K562 (cell line): ENCODE results near the gene RAB40B. TPM values are rescaled to one million over a fixed set of nuclear protein-coding genes. Genes with fewer than 3 reads are reported as not detected.

Source experiments
- ATAC-seq: fragments of 200-7000 bp; cut with Tn5 transposase; 3 replicates; pipeline ENCODE4 v1.9.1; 2020; ENCODE audit warnings: moderate library complexity
- BruUV-seq: library from RNA; stranded (reverse); fragments of 400-500 nt; replicated peaks from 2 replicates; lab custom pipeline; 2021; lab: Mats Ljungman, UMichigan
- CTCF ChIA-PET: fragments of 300-600 bp; formaldehyde crosslinking; extraction: SDS; loops from one replicate; lab custom pipeline; 2021; ENCODE audit warnings: low intra/inter-chr PET ratio; lab: Yijun Ruan, JAX
- POLR2A ChIA-PET: fragments of 300-600, 350-650 bp; sonication (Branson Sonifier 250); formaldehyde crosslinking; extraction: SDS; loops from one replicate; lab custom pipeline; 2021; ENCODE audit warnings: antibody characterized with exemption, inconsistent platforms; lab: Yijun Ruan, JAX
- DNase-seq, 4 experiments: peaks; one replicate each; pipeline versions ENCODE4 v3.0.0 to v3.0.0-alpha.2; 2011 to 2018; ENCODE audit warnings: low spot score in 3 of 4, mixed read lengths in 3 of 4; ENCODE audit errors: extremely low read depth in 1 of 4
- FAIRE-seq: peaks from 2 replicates; lab custom pipeline; 2011; peaks lifted over from hg19 to GRCh38; lab: Jason Lieb, UNC
- H2AFZ ChIP-seq: 2 replicates; pipeline ENCODE4 v1.6.0; 2011; ENCODE audit warnings: low read depth, low read length, control low read depth, inconsistent platforms
- H3K27ac ChIP-seq: fragments of 200-600 bp; 3 replicates; pipeline ENCODE4 v1.8.0; 2011; ENCODE audit warnings: low read depth, mild to moderate bottlenecking, control low read depth, inconsistent platforms, low read length, moderate library complexity, mixed read lengths; ENCODE audit errors: extremely low read depth
- H3K27me3 ChIP-seq, 2 experiments: fragments of 300-600 bp in 1 of 2; 2 replicates in 1 of 2; 3 replicates in 1 of 2; pipeline versions ENCODE4 v1.6.0 to v1.8.0; 2011; ENCODE audit warnings: inconsistent platforms in 2 of 2, low read length in 2 of 2, mild to moderate bottlenecking in 1 of 2, mixed read lengths in 1 of 2, moderate library complexity in 1 of 2; ENCODE audit not compliant: control insufficient read depth in 2 of 2, insufficient read depth in 2 of 2
- H3K36me3 ChIP-seq: fragments of 300-600 bp; 3 replicates; pipeline ENCODE4 v1.8.0; 2011; ENCODE audit warnings: mild to moderate bottlenecking, low read length, inconsistent platforms; ENCODE audit not compliant: control insufficient read depth, insufficient read depth
- H3K4me1 ChIP-seq, 2 experiments: fragments of 200-600 bp in 1 of 2; replicated peaks in 1 of 2; 2 replicates in 1 of 2; 3 replicates in 1 of 2; pipeline versions ENCODE4 v1.5.1 to v1.8.0; 2011; ENCODE audit warnings: inconsistent platforms in 2 of 2, low read length in 2 of 2, mild to moderate bottlenecking in 1 of 2, mixed read lengths in 1 of 2, moderate library complexity in 1 of 2; ENCODE audit not compliant: control insufficient read depth in 2 of 2, insufficient read depth in 2 of 2
- H3K4me2 ChIP-seq: 2 replicates; pipeline ENCODE4 v1.6.1; 2011; ENCODE audit warnings: low read length, control low read depth, inconsistent platforms, mixed read lengths; ENCODE audit not compliant: insufficient read depth
- H3K4me3 ChIP-seq: fragments of 200-600 bp; sonication (generic), shearing (Covaris generic); 2 replicates; pipeline ENCODE4 v1.5.1; 2016; ENCODE audit warnings: control low read depth, inconsistent platforms
- H3K79me2 ChIP-seq: fragments of 200-600 bp; 3 replicates; pipeline ENCODE4 v1.8.0; 2011; ENCODE audit warnings: low read length, inconsistent platforms; ENCODE audit not compliant: control insufficient read depth, insufficient read depth
- H3K9ac ChIP-seq, 2 experiments: 2 replicates each; pipeline versions ENCODE4 v1.6.0 to v1.6.1; 2011; ENCODE audit warnings: low read depth in 2 of 2, low read length in 2 of 2, control low read depth in 1 of 2, inconsistent platforms in 1 of 2, mild to moderate bottlenecking in 1 of 2, mixed read lengths in 1 of 2; ENCODE audit not compliant: insufficient read depth in 1 of 2
- H3K9me1 ChIP-seq: one replicate; pipeline ENCODE4 v1.6.0; 2011; ENCODE audit warnings: inconsistent platforms, mild to moderate bottlenecking, low read length, moderate library complexity; ENCODE audit not compliant: control insufficient read depth, insufficient read depth
- H3K9me3 ChIP-seq: replicated peaks from 2 replicates; pipeline ENCODE4 v1.5.1; 2011; ENCODE audit warnings: low read depth, low read length, inconsistent platforms; ENCODE audit not compliant: control insufficient read depth, insufficient read depth
- H4K20me1 ChIP-seq: replicated peaks from 2 replicates; pipeline ENCODE4 v1.6.1; 2011; ENCODE audit warnings: low read length, inconsistent platforms, mixed read lengths; ENCODE audit not compliant: control insufficient read depth, insufficient read depth
- BACH1 ChIP-seq: fragments of 200-800 bp; sonication (Bioruptor generic); IDR thresholded peaks from 2 replicates; pipeline ENCODE4 v1.6.1; 2016; ENCODE audit warnings: missing genetic modification characterization, missing compliant biosample characterization
- HMG20B ChIP-seq: fragments of 250-450 bp; sonication (Bioruptor Pico); IDR thresholded peaks from 2 replicates; pipeline ENCODE4 v1.5.0; 2021; ENCODE audit warnings: mild to moderate bottlenecking
- NCOA1 ChIP-seq: fragments of 450-650 bp; IDR thresholded peaks from 2 replicates; pipeline ENCODE4 v1.6.1; 2016; ENCODE audit warnings: low read depth
- RNF2 ChIP-seq: sonication (generic); IDR thresholded peaks from 2 replicates; pipeline ENCODE4 v1.6.1; 2016
- TCF15 ChIP-seq: fragments of 250-450 bp; sonication (Bioruptor Pico); IDR thresholded peaks from 2 replicates; pipeline ENCODE4 v1.8.0; 2022; ENCODE audit warnings: moderate library complexity, mild to moderate bottlenecking, inconsistent platforms
- ZFX ChIP-seq: sonication (generic); formaldehyde crosslinking; IDR thresholded peaks from 2 replicates; pipeline ENCODE4 v1.8.0; 2022; ENCODE audit warnings: mild to moderate bottlenecking, missing genetic modification reagents, moderate library complexity
- WGBS: fragments of 100-300 bp; shearing (Covaris generic); methylation state at CpG from one replicate; pipeline ENCODE4 v1.1.6; 2016; ENCODE audit warnings: low coverage, mixed read lengths; ENCODE audit not compliant: insufficient coverage; ENCODE audit errors: missing lambda C conversion rate; 5-methylcytosine and 5-hydroxymethylcytosine counted together
- in situ Hi-C: fragments of 300-500 bp; cut with MboI; formaldehyde crosslinking; loops from 4 replicates; pipeline ENCODE4 v1.15.0; 2018; ENCODE audit warnings: inconsistent platforms, mixed read lengths
- intact Hi-C: fragments of 100-400 bp; cut with micrococcal nuclease; formaldehyde crosslinking; loops from 2 replicates; pipeline ENCODE4 v1.14.2; 2022
- polyA plus RNA-seq, 8 experiments: library from polyadenylated mRNA; depleted of rRNA in 4 of 8; stranded (reverse) in 5 of 8; unstranded in 3 of 8; fragments of >200 nt; fragmentation: Nextera tagmentation in 2 of 8; fragmentation: Illumina TruSeq in 1 of 8; extraction: Ambion mirVana in 2 of 8; extraction: Trizol in 1 of 8; gene quantifications; 2 replicates each; pipeline versions ENCODE4 v1.2.1 to v1.2.3, GENCODE V29; 2011 to 2014; ENCODE audit warnings: inconsistent platforms in 1 of 8, missing spikeins in 1 of 8
- total RNA-seq, 7 experiments: library from RNA; depleted of rRNA in 6 of 7; stranded (reverse); fragments of >200 nt in 6 of 7; fragmentation: Illumina TruSeq in 2 of 7; extraction: Trizol in 2 of 7; gene quantifications; 2 replicates each; pipeline versions ENCODE4 v1.2.1 to v1.2.3, GENCODE V29; 2011 to 2021; ENCODE audit warnings: low replicate concordance in 1 of 7
- TF ChIP-seq, protein P1 (sequence below): fragments of 250-450 bp; sonication (Bioruptor Pico); IDR thresholded peaks from 2 replicates; pipeline ENCODE4 v1.8.0; 2022; ENCODE audit warnings: inconsistent platforms, mild to moderate bottlenecking, moderate library complexity, borderline replicate concordance
- TF ChIP-seq, protein P2 (sequence below): fragments of 450-650 bp; formaldehyde crosslinking; IDR thresholded peaks from 2 replicates; pipeline ENCODE4 v1.4.0; 2020; ENCODE audit warnings: mild to moderate bottlenecking, mixed read lengths
- TF ChIP-seq, protein P3 (sequence below), 2 experiments: fragments of 450-650 bp; IDR thresholded peaks; 2 replicates each; pipeline ENCODE4 v1.6.1; 2016; ENCODE audit warnings: mild to moderate bottlenecking in 2 of 2, borderline replicate concordance in 1 of 2, low read depth in 1 of 2, moderate library complexity in 1 of 2

Gene RAB40B
- total and polyA plus RNA-seq, 9 of the 15 experiments (the other 6 are each of a cell fraction or from before 2014, with no cell fraction given), result 0.13 to 4.6 (median 1.4) TPM

DNA sequence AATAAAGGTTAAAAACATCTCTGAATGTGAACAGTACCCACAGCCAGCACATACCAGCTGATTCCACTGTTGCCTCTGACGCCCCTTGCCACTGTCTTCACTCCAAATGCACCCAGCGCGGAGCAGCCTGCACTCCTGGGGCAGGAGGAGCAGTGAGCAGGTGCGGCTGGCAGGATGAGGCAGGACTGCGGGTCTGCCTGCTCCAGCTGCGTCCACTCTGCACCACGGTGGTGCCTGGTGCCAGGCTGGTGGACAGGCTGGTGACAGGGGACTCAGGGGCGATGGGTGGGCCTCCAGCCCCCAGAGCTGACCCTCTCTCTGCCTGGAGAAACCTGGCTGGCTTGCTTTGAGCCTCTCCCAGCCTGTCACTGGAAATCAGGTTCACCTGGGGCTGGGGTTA is 9.4 kb downstream of the RAB40B start:
- H3K9ac ChIP-seq, result no peak overlapping the region
- H2AFZ ChIP-seq, result no peak overlapping the region
- H3K36me3 ChIP-seq, result no peaks in the 10 kb centered on the region
- WGBS, result 9% methylated on average over 8 of the region's 8 CpGs
- no peak for FAIRE-seq
- no peak overlapping the region for H3K27ac ChIP-seq
- no peak overlapping the region for H3K4me2 ChIP-seq
- no peak for ATAC-seq
- intact Hi-C loops (no loop called here), in situ Hi-C loops (no loop called here)
- no peaks in the 10 kb centered on the region for H3K9me1 ChIP-seq
- H3K27me3 ChIP-seq, result peaks cover 4 to 27% of the 10 kb centered on the region in 2 experiments; a peak in 4 of 5 replicates
- peaks cover 0 to 14% of the 10 kb centered on the region in 2 experiments; a peak in 2 of 5 replicates for H3K4me1 ChIP-seq
- POLR2A ChIA-PET, result no interaction called here
- DNase-seq, result no peak
- no peaks in the 10 kb centered on the region for H3K79me2 ChIP-seq
- CTCF ChIA-PET, result no interaction called here
- H3K4me3 ChIP-seq, result no peak overlapping the region
- H4K20me1 ChIP-seq, result 0 out of 2 replicates have a peak, but pooled peaks cover 2% of the 10 kb centered on the region
- no TSS peak for BruUV-seq
- peaks cover under 1% of the 10 kb centered on the region; the same call in 1 of the 2 replicates for H3K9me3 ChIP-seq
- TF ChIP-seq NCOA1 (no peak), ZFX (CRISPR knock-in tag) (no peak), TCF15 (CRISPR knock-in tag) (no peak), BACH1 (no peak), RNF2 (no peak), HMG20B (CRISPR knock-in tag) (no peak)
- TF ChIP-seq, protein P1, sequence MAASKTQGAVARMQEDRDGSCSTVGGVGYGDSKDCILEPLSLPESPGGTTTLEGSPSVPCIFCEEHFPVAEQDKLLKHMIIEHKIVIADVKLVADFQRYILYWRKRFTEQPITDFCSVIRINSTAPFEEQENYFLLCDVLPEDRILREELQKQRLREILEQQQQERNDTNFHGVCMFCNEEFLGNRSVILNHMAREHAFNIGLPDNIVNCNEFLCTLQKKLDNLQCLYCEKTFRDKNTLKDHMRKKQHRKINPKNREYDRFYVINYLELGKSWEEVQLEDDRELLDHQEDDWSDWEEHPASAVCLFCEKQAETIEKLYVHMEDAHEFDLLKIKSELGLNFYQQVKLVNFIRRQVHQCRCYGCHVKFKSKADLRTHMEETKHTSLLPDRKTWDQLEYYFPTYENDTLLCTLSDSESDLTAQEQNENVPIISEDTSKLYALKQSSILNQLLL (CRISPR knock-in tag), result no peak
- TF ChIP-seq, protein P2, sequence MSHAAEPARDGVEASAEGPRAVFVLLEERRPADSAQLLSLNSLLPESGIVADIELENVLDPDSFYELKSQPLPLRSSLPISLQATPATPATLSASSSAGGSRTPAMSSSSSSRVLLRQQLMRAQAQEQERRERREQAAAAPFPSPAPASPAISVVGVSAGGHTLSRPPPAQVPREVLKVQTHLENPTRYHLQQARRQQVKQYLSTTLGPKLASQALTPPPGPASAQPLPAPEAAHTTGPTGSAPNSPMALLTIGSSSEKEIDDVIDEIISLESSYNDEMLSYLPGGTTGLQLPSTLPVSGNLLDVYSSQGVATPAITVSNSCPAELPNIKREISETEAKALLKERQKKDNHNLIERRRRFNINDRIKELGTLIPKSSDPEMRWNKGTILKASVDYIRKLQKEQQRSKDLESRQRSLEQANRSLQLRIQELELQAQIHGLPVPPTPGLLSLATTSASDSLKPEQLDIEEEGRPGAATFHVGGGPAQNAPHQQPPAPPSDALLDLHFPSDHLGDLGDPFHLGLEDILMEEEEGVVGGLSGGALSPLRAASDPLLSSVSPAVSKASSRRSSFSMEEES (CRISPR knock-in tag), result no peak
- TF ChIP-seq, protein P3, sequence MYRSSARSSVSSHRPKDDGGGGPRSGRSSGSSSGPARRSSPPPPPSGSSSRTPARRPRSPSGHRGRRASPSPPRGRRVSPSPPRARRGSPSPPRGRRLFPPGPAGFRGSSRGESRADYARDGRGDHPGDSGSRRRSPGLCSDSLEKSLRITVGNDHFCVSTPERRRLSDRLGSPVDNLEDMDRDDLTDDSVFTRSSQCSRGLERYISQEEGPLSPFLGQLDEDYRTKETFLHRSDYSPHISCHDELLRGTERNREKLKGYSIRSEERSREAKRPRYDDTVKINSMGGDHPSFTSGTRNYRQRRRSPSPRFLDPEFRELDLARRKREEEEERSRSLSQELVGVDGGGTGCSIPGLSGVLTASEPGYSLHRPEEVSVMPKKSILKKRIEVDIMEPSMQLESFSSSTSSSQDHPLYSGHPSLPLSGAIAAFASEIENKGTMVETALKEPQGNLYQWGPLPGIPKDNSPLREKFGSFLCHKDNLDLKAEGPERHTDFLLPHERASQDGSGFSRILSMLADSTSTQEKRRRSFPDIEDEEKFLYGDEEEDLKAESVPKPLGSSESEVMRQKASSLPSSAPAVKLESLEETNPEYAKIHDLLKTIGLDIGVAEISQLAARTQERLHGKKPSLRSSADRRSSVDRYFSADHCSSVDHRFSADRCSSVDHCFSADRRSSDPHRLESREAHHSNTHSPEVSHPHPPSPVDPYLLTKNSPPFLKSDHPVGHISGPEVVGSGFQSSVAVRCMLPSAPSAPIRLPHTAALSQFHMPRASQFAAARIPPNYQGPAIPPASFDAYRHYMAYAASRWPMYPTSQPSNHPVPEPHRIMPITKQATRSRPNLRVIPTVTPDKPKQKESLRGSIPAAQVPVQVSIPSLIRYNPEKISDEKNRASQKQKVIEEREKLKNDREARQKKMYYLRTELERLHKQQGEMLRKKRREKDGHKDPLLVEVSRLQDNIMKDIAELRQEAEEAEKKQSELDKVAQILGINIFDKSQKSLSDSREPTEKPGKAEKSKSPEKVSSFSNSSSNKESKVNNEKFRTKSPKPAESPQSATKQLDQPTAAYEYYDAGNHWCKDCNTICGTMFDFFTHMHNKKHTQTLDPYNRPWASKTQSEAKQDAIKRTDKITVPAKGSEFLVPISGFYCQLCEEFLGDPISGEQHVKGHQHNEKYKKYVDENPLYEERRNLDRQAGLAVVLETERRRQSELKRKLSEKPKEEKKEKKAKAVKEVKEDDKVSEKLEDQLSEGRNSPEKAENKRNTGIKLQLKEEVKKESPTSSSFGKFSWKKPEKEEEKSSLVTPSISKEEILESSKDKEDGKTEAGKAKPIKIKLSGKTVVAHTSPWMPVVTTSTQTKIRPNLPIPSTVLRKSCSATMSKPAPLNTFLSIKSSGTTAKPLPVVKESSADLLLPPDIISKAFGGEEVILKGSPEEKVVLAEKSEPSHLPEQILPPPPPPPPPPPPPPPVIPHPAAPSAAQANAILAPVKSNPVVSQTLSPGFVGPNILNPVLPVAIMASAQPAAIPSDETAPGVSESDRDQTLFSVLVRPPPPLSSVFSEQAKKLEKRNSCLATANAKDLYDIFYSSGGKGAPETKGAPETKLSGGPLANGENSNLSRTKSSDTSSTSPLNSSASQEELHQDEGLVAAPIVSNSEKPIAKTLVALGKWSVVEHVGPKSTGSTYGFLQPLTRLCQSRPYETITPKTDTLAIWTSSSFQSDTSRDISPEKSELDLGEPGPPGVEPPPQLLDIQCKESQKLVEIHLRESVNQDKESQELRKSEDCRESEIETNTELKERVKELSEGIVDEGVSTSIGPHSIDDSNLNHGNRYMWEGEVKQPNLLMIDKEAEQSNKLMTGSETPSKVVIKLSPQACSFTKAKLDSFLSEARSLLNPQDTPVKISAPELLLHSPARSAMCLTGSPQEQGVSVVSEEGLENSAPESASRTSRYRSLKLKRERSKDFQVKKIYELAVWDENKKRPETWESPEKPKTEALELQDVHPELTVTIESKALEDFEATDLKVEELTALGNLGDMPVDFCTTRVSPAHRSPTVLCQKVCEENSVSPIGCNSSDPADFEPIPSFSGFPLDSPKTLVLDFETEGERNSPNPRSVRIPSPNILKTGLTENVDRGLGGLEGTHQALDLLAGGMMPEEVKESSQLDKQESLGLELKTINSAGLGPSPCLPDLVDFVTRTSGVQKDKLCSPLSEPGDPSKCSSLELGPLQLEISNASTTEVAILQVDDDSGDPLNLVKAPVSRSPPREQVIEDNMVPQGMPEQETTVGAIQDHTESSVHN (IDR thresholded peaks at IDR 0.05; ENCODE audit: borderline replicate concordance in 1 of 2, low read depth in 1 of 2), result no peak
